Measurements from ENCODE around the gene CREB3L1. TPM values are rescaled to one million over a fixed set of nuclear protein-coding genes. Genes with fewer than 3 reads are reported as not detected.

Gene CREB3L1
- total and polyA plus RNA-seq, 10 donors, result 0.28 to 8.9 (median 2.8) TPM

DNA sequence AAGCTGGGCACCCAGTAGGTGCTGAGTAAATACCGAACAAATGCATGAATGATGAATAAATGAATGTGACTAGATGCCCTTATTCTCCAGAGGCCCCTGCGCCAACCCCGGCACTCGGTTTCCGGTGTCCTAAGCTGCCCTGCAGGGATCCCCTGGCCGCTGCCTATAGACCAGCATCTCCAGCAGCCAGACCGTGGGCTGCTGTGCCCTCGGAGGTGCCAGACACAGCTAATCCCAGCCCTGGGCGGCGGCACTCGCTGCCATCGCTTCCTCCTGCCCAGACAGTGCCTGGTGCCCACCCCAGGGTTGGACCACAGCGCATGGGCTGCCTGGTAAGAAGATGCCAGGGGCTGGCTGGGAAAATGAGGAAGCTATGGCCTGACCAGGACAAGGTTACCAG, 15.6 kb downstream of the CREB3L1 start:
- TF ChIP-seq POLR2AphosphoS5 (IDR thresholded peaks at IDR 0.05) (no peak), POLR2A (IDR thresholded peaks at IDR 0.05) (no peak)
- no peak overlapping the region for H3K4me3 ChIP-seq
- WGBS, 5 donors, result 88 to 92% (median 88%) methylated on average over 8 to 13 of the region's 13 CpGs
- DNase-seq, result no peak
- intact Hi-C loops (cut with DNase I; ENCODE audit: low total_unique reads), result no loop called here
- peaks cover 0 to 64% (median 23%) of the 10 kb centered on the region in 7 donors for H3K27me3 ChIP-seq (replicated peaks in 1 of 7)
- H3K4me1 ChIP-seq, result peaks cover 7 to 56% (median 35%) of the 10 kb centered on the region in 6 donors
- H3K27ac ChIP-seq, result no peak overlapping the region
- H3K9me3 ChIP-seq, result no peaks in the 10 kb centered on the region
- no peaks in the 10 kb centered on the region for H3K36me3 ChIP-seq

DNA sequence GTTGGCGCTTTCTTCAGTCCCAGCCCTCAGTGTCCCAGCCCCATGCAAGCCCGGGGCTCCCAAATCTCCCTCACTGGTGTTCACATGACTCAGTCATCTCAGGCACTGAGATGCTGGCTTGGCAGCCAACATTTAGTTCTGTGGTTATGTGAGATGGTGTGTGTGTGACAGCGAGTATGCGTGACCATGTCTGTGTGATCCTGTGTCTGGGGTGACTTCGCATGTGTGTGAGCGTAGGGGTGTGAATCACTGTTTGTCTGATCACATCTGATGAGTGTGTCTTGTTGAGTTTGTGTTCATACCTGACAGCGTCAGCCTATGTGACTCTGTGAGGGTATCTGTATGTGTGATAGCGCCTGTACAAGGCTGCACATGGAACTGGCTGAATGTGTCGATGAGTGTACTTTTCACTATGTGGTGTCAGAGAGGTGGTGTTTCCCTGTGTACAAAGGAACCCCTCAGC, 16.2 kb downstream of the CREB3L1 start:
- no peak for DNase-seq
- no peak overlapping the region for H3K4me3 ChIP-seq
- H3K9me3 ChIP-seq, result no peaks in the 10 kb centered on the region
- 85 to 92% (median 90%) methylated on average over 9 of the region's 9 CpGs for WGBS, 5 donors
- H3K27me3 ChIP-seq (replicated peaks in 1 of 7), result peaks cover 0 to 66% (median 23%) of the 10 kb centered on the region in 7 donors
- TF ChIP-seq, protein P1, sequence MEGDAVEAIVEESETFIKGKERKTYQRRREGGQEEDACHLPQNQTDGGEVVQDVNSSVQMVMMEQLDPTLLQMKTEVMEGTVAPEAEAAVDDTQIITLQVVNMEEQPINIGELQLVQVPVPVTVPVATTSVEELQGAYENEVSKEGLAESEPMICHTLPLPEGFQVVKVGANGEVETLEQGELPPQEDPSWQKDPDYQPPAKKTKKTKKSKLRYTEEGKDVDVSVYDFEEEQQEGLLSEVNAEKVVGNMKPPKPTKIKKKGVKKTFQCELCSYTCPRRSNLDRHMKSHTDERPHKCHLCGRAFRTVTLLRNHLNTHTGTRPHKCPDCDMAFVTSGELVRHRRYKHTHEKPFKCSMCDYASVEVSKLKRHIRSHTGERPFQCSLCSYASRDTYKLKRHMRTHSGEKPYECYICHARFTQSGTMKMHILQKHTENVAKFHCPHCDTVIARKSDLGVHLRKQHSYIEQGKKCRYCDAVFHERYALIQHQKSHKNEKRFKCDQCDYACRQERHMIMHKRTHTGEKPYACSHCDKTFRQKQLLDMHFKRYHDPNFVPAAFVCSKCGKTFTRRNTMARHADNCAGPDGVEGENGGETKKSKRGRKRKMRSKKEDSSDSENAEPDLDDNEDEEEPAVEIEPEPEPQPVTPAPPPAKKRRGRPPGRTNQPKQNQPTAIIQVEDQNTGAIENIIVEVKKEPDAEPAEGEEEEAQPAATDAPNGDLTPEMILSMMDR (IDR thresholded peaks at IDR 0.05 in 8 of 11, conservative IDR thresholded peaks at IDR 0.05 in 3 of 11), result no peak
- TF ChIP-seq POLR2AphosphoS5 (IDR thresholded peaks at IDR 0.05) (no peak), POLR2A (IDR thresholded peaks at IDR 0.05) (no peak)
- H3K27ac ChIP-seq, result no peak overlapping the region
- H3K4me1 ChIP-seq, result peaks cover 7 to 56% (median 35%) of the 10 kb centered on the region in 6 donors
- H3K36me3 ChIP-seq, result no peaks in the 10 kb centered on the region
- intact Hi-C loops (cut with DNase I; ENCODE audit: low total_unique reads), result no loop called here

DNA sequence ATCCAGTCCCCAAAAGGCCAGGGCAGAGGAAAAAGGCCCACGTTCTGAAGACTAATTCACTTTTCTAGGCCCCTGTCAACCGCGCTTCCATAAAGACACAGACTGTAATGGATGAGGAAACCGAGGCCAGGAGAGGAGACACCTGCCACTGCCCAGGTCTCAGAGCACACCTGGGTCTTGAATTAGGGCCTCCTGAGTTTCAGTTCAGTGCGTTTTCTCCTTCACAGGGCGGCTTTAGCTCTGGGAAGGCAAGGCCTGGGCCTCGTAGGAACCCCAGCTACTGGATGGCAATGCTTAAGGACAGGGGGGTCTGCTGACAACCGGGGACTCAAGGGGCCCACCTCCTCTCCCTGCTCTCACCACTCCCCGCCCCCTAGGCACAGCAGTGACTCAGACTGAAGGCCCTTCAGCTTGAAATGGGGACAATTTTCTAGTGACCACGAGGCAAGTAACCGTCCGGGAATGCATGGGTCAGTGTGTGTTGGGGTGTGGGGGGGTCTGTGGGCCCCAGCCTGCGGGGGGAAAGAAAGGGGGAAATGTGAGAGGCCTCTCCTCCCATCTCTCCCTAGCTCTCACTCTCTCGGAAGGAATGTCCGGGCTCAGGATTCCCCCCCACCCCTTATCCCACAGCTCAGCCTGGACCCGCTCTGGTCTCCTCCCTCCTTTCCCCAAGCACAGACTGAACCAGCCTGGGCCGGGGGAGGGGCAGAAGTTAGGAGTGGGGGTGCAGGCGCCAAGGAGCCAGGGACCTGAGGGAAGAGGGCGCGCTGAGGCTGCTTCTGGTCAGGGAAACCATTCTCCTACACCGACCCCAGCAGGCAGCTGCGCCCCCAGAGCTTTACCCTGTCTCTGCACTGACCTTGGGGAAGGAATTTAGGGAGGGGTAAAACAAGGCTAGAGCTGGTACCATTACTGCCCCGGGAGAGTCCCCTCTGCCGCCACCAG, 17.2 kb downstream of the CREB3L1 start:
- Histone ChIP-seq H3K27ac (peak overlapping the region in 3 of 8 donors; percentile 9 to 50 (median 23)), H3K4me3 (peak overlapping the region; percentile 41 to 72 (median 48)), H3K36me3 (no peaks in the 10 kb centered on the region), H3K4me1 (peaks cover 7 to 54% (median 37%) of the 10 kb centered on the region in 6 donors), H3K9me3 (no peaks in the 10 kb centered on the region), H3K27me3 (replicated peaks in 1 of 7) (peaks cover 0 to 62% (median 23%) of the 10 kb centered on the region in 7 donors)
- TF ChIP-seq, protein P1 (IDR thresholded peaks at IDR 0.05 in 8 of 11, conservative IDR thresholded peaks at IDR 0.05 in 3 of 11), result no peak
- no peak for TF ChIP-seq POLR2A (IDR thresholded peaks at IDR 0.05)
- TF ChIP-seq POLR2AphosphoS5 (IDR thresholded peaks at IDR 0.05), result no peak
- DNase-seq, result no peak
- intact Hi-C loops (cut with DNase I; ENCODE audit: low total_unique reads), result no loop called here
- 51 to 80% (median 65%) methylated on average over 21 to 24 of the region's 24 CpGs for WGBS, 5 donors

DNA sequence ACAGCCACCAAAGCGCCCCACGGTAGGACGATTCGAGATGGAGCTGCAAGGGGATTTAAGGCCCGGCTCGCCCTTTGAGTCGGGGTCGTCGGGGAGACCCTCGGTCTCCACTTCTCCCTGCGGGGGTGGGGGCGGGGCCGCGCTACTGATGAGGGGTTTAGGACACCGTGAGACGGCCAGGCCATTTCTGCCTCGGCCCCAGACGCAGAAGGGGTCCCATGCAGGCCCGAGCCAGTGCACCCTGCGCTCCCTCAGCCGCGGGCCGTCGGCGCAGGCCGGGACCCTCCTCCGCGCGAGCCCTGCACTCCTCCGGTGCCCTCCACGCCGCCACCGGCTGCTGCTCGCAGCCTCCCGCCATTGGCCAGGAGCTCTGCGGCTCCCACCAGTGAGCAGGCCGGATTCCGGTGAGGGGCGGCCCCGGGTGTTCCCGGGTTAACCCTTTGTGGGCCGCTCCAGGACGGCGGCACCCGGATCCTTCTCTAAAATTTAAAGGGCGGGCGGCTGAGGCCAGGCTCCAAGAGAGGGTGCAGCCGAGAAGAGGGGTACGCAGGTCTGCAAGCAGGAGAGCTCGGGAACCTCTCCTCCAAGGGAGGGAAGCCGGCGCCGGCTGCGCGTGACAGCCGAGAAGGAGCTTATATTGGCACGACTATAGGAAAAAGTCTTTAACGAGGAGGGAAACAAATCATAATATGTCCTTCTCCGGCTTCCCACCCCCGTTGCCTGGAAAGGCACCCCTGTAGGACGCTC, 18.0 kb downstream of the CREB3L1 start:
- peak; percentile 90 for DNase-seq
- TF ChIP-seq, protein P1 (IDR thresholded peaks at IDR 0.05 in 8 of 11, conservative IDR thresholded peaks at IDR 0.05 in 3 of 11), result no peak
- no peak for TF ChIP-seq POLR2A (IDR thresholded peaks at IDR 0.05)
- peak in 2 of 3 donors; percentile 52 to 62 for TF ChIP-seq POLR2AphosphoS5 (IDR thresholded peaks at IDR 0.05)
- intact Hi-C loops (cut with DNase I; ENCODE audit: low total_unique reads), result no loop called here
- peaks cover 7 to 47% (median 31%) of the 10 kb centered on the region in 6 donors for H3K4me1 ChIP-seq
- H3K27me3 ChIP-seq (replicated peaks in 1 of 7), result peaks cover 0 to 65% (median 23%) of the 10 kb centered on the region in 7 donors
- WGBS, 5 donors, result 1 to 3% (median 2%) methylated on average over 30 to 61 of the region's 61 CpGs
- H3K27ac ChIP-seq, result peak overlapping the region in 3 of 8 donors; percentile 14 to 50 (median 23)
- peak overlapping the region; percentile 41 to 72 (median 48) for H3K4me3 ChIP-seq
- no peaks in the 10 kb centered on the region for H3K9me3 ChIP-seq
- no peaks in the 10 kb centered on the region for H3K36me3 ChIP-seq
